Eye (tissue), 1 donor: ENCODE measurements around the gene KIF17.
"Not testable (repeated sequence)": the region's sequence is repeated elsewhere in the genome, so short reads cannot be mapped to it uniquely, and the experiment has no call there.

Source experiments
- DNase-seq: peaks from one replicate; pipeline ENCODE4 v3.0.0-alpha.2; 2015

KIF17 gene

DNA sequence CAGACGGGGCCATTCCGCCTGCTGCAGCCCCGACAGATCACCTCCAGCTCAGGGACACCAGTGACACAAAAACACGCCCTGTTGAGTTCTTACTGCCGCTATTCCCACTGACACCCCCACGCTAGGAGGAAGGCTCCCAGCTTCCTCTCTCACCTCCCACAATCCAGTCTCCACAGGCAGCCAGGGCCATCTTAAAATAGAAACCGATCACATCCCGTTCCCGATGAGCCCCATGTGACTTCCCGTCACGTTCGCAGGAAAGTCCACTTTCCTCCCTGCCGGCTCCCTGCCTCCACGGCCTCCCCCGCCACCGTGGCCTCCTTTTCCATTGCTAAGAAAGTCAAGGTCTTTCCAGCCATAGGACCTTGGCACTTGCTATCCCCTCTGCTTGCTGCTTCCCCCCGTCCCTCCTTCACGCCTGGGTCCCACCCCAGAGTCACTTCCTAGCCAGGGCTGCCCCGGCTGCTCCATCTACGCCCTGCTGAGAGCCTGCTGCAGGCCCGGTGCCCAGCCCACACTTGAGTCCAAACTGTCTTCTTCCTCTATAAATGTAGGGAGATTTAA lies 32.6 kb downstream of the KIF17 start:
- DNase-seq: no peak

DNA sequence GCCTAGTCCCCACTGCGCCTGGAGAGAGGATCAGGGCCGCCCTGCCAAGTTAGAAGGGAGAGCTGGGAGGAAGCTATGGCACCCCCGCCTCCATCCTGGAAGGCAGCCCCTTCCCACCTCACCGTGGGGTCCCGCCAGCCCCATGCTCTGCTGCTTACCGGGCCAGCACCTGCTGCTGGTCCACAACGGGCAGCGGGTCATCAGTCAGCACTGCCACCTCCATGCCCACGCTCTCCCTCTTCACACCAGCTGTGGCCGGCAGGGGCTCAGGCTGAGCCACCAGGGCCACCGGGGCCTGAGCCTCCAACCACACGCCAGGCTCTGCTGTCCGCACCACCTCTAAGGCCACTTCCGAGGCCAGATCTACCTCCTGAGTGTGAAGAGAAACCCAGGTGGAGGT lies 33.2 kb downstream of the KIF17 start:
- DNase-seq: no peak

DNA sequence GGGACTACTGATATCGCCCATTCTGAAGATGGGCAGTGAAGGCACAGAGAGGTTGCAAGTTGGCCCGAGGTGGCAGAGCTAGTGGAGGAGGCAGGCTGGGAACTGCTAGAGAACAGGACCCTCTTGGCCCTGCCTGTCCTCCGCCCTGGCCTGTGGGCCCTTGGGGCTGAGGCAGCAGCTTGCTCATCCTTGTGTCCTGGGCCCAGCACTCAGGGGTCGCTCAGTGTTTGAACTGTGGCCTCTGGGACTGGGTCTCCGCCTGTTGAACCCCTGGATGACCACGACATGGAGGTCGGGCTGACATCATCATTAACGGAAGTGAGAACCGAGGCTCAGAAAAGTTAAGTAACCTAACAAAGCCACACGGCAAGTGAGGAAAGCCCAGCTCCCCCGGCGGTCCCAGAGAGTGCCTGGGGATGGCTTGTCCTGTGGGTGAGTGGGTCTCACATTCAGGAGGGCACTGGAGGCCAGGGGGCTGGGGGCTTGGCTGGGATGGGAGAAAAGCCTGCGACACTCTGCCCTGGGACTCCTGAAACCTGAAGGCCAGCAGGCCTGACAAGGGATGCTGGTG lies 33.7 kb downstream of the KIF17 start:
- no peak for DNase-seq

DNA sequence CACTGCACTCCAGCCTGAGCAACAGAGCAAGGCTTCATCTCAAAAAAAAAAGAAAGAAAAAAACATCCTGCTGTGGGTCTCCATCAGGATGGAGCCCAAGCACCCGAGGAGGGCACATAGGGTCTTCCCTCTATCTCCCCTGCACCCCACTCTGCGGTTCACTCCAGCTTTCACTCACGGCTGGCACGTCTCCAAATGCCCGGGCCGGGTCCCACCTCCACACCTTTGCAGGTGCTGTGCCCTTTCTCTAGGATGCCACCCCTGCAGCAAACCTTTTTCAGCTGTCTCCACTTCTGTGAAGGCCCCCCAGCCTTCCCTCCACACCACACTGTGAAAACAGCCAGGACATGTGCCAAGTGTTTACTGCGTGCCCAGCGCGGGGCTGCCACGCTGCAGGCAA lies 34.2 kb downstream of the KIF17 start:
- no peak for DNase-seq

DNA sequence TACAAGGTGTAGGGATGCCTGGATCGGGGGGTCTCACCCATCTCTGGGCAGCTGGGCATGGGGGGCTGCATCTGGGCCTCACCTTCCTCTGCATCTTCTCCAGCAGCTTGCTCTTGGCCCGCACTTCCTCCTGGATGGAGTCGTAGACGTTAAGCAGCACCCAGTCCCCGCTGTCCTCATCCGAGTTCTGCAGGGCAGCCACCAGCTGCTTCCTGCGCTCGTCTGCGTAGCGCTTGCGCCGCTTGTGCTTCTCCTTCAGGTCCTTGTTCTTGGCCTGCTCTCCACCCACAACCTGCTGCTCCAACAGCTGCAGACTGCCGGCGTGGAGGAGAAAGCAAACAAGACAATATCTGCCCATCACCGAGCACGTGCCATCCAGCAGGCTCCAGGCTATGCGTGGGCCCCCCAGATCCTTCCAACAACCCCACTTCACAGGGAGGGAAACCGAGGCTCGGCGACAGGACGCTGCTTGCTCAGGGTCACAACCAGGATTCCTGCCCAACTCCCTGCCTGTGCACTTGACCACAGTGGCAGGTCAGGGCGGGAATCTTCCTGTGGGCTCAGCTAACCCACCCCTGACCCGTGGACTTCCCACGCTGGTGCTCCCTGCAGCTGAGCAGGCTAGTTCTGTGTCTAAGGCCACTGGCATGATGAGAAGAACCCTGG lies 35.1 kb downstream of the KIF17 start:
- no peak for DNase-seq

DNA sequence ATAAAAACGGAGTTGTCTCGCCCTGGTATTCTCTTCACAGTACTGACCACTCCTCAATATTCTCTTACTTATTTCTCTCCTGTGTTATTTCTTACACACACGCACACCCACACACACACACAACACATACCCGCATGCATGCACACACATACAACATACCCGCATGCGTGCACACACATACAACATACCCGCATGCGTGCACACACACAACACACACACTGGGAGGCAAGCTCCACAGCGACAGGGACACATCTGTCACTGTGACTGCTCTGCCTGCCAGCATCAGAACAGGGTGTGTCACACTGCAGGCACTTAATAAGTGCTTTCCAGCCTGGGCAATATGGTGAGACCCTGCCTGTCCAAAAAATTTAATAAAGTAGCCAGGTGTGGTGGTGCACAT lies 35.8 kb downstream of the KIF17 start:
- no peak for DNase-seq

DNA sequence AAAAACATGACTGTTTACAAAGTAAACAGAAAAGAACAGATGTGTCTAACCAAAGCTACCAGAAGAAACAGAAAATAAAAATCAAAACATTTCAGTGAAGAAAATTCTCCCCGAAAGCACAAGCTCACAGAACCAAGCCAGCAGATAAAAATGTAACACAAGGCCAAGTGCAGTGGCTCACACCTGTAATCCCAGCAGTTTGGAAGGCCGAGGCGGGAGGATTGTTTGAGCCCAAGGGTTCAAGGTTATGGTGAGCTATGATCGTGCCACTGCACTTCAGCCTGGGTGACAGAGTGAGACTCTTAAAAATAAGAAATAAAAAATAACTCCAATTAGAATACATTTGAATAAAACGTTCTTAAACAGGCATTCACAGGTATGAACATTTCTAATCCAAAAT lies 37.5 kb downstream of the KIF17 start:
- no peak for DNase-seq

DNA sequence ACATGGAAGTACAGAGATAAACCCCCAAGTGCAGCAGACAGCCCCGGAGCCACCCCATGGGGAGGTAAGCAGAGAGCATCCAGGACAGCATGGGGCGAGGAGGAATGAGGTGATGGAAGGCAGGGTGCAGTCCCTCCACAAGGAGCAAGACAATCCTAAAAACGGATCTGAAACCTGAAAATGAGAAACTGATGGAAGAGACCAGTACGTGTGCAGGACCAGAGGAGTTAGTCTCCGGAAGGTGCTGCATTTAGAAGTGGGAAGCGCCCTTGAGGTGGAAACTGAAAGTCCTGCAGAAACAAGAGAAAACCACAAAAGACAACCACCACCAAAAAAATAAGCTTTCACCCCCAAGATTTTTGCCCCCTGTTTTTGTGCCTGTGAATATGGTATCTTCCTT lies 39.2 kb downstream of the KIF17 start:
- DNase-seq: no peak

DNA sequence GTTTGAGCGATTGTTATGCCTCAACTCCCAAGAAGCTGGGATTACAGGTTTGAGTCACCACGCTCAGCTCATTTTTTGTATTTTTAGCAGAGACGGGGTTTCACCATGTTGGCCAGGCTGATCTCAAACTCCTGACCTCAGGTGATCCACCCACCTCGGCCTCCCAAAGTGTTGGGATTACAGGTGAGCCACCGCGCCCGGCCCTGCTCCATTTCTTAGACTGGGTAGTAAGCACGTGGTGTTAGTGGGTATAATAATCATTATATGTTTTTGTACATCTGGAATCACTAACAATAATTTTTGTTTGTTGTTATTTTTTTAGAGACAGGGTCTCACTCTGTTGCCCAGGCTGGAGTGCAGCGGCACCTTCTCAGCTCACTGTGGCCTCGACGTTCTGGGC lies 44.2 kb downstream of the KIF17 start:
- DNase-seq: not testable (repeated sequence)

DNA sequence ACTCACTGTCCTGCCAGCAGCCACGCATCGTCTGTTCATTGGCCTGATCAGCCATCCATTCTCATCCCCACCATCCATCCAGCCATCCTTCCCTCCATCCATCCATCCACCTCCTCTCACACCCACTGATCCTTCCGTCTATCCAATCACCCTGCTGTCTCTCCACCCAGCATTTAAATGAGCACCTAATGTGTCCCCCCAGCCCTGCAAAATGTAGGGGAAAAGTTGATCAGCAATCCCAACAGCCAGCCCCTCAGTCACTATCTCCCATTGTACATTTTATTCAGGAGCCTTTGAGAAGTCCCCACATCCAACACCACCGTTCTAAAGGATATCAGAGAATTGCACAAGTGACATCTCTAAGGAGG lies 45.6 kb downstream of the KIF17 start:
- DNase-seq: no peak

DNA sequence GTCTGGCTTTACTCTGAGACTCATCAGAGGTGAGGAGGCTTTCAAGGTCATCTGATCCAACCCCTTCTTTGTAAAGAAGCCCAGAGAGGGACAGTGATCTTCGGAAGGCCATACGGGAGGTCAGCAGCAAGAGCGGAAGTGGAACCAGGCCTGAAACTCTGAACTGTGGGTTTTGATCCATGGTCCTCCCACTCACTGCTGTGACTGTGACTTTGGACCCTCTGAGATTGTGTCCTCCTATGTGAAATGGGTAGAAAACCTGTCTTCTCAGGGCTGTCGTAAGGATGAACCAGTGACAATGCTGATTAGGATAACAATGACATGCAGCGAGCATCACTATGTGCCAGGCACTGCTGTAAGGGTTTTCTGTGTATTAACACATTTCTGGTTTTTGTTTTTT lies 46.9 kb downstream of the KIF17 start:
- no peak for DNase-seq

DNA sequence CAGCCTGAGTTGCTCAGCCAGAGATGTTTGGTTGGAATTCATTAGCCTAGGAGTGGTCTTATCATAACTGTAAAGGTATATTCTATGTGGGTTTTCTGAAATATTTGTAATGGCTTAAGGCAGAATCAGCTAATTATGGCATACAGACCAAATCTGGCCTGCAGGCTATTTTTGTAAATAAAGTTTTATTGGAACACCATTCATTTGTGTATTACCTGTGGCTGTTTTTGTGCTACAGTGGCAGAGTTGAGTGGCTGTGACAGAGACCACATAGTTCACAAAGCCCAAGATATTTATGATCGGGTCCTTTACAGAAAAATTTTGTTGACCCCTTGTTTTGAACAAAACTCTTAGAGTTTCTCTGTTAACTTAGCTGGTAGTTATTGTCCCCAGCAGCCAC lies 49.2 kb downstream of the KIF17 start:
- no peak for DNase-seq

DNA sequence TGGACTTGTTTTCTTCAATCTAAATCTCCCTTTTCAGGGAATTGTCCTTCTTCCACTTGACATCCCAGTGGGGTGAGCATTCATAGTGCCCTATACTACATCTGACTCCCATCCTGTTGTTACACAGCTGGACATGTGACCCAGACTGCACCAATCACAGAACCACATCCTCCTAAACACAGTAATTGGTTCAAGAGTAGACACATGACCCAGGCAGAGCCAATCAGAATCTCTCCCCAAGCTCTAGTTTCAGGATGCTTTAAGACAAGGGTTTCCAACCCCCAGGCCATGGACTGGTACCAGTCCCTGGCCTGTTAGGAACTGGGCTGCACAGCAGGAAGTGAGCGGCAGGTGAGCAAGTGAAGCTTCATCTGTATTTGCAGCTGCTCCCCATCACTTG lies 51.0 kb downstream of the KIF17 start:
- DNase-seq: no peak

DNA sequence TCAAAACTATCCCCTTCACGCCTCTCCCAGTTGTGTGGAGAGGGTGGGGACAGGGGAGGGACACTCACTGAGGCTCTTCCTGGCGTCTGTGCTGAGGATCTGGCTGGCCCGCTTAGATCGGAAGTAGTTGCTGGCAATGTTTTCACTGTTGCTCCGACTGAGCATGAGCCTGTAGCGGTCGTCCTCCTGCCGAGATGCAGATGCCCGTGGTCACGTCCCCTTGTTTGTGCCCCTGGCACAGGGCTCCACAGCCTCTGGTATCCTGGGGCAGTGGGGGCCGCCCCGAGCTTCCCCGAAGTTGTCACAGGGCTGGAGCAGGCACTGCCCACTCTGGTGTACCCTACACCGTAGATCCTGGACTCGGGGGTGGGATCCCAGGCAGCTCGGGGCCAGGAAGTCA lies 51.7 kb downstream of the KIF17 start:
- no peak for DNase-seq

DNA sequence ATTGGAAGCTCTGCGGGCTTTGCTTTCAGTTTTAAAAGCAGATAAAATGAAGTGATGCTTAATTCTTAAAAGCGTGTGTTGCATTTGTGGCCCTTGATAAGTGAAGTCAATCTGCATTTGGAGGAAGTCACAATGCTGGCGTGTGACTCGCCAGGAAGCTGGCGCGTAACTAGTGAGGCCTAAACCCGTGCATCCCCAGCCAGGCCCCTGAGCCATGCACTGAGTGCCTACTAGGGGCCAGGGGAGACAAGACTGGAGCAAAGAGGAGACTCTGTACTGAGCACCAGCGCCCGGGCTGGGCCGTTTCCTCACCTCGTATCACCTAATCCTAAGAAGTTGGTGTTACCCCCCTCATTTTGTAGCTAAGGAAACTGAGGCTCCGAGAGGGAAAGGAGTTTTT lies 52.1 kb downstream of the KIF17 start:
- DNase-seq: no peak

DNA sequence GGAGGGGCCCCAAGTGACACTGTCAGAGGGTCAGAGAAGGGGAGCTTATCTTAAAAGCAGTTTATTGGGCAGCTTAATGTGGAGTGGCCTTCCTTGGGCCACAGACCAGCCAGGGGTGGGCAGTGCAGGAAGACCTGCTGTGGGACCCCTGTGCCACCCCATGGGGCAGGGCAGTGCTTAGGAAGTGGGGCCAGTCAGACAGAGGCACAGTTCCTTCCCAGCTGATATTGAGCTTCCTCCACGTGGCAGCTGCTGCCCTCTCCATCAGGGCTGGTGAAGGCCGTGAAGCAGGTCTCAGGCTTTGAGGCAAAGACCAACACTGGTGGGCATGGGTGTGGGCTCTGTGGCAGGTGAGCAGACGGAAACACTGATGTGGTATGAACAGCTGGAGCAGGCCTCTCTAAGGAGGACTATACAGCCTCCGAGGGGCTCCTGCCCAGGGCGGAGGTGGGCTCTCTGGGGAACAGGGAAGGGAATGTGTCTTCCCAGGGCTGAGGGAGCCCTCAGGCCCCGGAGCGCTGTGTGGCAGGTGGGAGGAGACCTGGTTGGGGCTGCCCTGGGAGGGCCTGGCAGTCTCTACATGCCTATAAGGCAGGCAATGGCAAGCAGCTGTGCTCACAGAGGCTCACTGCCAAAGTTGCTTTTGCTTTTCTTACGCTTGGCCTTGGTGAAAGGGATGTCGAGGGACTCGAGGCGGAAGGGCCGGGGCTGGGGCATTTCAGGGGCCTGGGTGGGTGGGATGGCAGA lies 53.7 kb downstream of the KIF17 start:
- DNase-seq: no peak

DNA sequence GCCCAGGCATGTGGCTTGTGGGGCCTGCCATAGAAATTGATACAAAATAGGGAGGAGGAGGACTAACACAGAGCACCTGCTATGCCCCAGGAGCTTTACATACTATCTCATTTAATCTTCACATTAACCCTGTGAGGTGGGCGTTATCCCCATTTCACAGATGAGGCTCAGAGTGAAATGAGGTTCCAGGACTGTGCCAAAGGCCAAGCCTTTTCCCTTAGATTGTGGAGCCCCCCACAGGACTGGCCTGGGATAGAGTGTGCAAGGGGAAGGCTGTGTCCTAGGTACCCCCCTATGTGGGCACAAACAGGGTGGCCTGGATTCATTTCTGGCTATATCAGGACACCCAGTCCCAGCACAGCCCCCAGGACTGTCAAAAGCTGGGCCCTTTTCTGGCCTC lies 54.4 kb downstream of the KIF17 start:
- no peak for DNase-seq

DNA sequence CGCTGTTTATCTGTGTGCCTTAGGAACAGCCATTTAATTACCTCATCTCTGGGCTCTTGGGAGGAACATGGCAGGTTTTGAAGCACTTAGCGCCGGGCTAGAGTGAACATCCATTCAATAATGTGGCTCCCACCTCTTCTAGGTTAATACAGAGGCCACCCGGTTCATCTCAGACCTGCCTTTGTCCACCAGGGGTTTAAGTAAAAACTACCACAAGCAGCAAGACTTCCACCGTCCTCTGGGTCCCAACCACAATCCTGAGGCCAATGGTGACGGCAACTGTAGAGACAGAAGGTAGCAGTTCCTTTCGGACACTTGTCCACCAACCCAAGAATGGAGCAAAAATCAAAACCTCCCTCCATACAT lies 55.7 kb downstream of the KIF17 start:
- no peak for DNase-seq

DNA sequence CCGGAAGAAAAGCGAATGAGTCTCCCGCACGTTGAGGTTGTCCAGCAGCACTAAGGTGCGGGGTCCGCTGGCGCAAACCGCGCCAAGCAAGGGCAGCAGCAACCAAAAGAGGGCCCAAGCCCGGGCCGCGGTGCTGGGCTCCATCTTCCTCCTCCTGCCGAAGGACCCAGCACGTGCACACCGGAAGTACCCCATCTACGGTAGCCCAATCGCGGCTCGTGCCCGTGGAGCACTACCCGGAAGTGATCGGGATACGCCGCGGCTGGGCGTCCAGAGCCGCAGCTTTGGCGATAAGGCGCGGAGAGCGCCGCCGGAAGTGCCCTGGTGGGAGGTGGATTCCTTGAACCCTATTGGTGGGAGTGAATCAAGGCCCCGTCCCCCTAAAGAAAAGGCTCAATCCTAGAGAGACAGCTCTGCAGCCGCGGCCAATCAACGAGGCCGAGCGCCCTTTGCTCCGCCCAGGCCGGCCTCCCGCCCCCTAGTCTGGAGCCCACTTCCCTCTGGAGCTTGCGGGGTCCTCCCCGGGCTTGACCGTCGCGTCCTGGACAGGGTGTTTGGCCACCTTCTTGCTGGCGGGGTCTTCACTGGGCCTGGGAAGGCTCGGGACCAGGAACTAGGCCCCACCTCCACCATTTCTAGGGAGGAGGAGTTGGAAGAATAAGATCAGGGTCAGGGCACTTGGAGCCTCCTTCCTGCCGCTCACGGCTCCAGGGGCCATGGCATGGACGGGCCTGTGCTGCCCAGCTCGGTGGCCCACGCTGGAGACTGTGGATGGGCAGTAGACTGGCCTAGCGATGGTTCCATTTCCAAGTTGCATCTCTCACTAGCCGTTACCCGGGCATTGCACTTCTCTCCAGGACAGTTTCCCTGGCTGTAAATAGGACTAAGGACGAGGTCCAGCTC lies 56.3 kb downstream of the KIF17 start, which contains the start of gene DDOST:
TSS of gene DDOST (minus strand) at position 163 of the 903 bp plus-strand sequence. CDS start at position 144, 19 bp downstream.
- peak; percentile 98 for DNase-seq

DNA sequence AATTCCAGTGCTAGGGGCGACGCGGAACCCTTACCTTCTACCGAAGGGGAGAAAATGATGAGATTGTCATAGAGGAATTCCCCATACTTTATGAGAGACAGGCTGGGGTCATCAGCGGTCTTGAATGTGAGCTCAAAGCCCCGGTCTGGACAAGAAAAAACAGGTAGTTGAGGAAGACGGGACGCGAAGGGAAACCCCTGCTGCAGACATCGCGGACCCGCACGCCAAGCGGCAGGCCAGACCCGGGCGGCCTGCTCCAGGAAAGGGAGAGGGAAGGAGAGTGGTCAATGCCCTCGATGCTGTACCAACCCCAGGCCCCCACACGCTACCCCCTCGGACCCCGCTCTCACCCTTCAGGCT lies 57.0 kb downstream of the KIF17 start:
- DNase-seq: no peak

DNA sequence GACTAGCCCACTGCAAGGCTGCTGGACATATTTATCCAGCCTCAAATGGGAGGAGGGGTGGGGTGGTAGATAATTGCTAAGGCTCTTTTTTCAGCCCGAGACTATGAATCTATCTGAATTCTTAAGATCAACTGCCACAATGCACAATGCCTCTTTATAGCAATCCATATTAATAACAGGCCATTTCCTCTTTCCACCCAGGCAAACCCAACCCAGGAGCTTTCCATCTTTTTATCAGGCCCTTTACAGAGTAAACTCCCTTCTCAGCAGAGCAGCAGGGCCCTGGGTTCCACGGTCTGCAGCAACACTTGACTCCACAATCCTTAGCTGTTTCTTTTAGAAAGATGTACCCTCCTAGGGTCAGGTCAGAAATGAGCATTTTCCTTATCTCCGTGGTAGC lies 57.4 kb downstream of the KIF17 start:
- DNase-seq: no peak

DNA sequence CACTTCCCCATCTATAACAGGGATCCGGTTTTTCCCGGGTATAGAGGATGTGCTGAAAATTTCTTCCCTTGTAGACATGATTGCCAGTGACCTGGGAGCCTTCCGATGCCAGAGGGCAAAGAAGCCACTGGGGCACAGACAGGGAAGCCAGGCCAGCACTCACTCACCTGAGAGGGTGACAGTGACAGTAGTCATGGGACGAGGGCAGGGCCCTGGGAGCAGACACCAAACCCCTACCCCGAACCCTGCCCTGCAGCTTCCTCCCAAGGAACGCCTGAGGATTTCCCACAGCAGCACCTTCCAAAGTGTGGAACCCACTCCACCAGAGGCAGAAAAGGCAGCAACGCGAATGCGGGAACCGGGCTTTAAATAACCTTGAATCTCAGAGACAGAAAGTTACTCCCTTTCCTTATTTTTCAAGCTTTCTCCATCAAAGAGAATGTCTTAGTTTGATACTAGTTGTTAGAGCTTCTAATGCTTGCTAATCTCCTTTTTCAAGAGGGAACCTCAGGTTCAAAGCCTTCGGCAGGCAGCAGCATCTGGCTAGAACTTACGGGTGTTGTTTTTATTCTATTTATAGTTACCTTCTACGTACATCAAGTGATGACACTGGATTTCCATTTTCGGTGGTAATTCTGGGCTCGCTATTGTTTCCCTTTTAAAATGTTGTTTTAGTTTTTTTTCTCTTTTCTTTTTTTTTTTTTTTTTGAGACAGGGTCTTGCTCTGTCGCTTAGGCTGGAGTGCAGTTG lies 59.5 kb downstream of the KIF17 start:
- no peak for DNase-seq
